GM19239 (cell line): ENCODE results near the gene SLK.

ENCODE experiments used
- DNase-seq: peaks from one replicate; pipeline ENCODE4 v3.0.0; 2011; ENCODE audit warnings: low spot score; ENCODE audit not compliant: insufficient read length
- FAIRE-seq: peaks from 2 replicates; lab custom pipeline; 2011; peaks lifted over from hg19 to GRCh38; lab: Jason Lieb, UNC

Gene SLK

DNA sequence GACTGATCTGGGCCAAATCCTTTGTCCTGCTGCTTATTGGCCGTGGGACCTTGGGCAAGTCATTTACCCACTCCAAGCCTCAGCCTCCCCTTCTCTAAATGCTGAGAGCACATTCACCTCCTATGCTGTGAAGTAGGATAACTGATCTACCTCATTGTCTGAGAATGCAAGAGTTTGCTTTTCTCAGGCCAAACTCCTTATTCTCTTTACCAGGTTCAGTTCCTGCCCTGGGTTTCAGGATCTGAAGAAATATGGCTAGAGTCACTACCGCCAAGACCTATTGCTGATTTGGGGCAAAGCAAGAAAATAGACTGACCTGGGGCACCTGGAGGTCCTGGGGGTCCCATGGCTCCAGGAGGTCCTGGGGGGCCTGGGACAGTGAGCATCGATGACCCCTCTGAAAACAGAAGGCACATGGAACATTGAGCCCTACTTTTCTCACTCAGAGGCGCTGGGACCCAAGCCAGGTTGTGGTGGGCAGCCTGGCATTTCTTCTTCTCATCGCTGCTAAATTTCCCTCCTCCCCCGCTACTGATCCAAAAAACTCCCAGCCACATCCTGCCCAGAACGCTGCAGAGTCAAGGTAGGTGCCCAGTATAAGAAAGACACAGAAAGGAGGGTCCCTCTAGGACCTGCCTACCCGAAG is 76.4 kb downstream of the SLK start:
- FAIRE-seq (no peak), DNase-seq (no peak)

DNA sequence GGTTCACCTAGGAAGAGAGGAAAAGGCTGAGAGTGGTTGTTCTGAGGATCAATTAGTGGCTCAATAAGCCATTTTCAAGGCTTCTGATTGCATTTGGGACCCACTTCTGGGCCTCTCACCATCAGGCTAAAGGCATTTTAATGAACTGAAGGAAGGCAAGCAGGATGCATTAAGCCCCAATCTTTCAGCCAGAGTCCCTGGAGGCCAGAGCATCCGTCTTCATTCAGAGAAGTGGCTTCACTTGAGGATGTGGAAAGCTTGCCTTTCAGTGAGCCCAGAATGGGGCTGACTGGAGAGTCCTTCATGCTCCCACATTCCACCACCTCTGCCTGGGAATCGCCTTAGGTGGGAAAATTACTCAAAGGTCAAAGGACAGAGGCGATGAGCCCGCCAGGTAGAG is 76.9 kb downstream of the SLK start:
- no peak for FAIRE-seq
- no peak for DNase-seq

DNA sequence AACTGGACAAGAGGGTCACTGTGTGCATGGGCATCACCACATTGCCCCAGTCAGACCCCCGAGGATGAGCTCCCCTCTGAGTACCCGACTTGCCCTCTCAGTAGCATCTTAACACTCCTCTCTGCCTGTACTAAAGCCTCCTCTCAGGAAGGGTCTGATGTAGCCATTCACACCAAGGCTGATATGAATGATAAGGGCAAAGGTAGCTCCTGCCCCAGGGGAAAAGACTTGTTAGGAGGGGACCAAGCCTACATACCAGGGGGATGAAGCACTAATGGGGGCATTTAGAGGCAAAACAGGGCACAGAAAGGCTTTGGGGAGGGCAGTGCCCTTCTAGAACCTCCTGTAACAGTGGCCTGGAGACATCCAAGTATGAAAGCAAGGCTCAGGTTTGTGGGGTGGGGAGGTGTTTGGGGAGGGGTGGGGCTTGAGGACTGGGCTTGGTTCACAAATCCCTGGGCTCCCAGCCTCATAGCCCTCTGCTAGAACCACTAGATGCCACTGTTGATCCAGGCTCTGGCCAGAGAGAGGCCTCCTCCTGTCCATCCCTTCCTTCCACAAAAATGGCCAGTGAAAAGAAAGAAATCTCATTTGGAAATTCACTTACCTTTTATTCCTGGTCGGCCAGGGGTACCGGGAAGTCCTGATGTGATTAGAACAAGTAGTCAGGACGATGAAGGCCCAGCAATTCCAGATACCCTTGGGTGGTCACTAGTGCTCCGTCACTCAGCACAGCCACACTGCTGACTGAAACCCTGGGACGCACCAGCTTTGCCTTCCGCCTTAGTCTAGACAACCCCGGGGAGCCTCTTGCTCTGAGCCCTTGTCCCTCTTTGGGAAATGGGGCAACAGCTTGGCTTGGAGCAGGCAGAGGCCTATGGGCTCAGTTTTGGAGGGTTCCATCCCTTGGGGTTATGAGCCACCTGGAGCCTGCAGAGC is 78.5 kb downstream of the SLK start:
- DNase-seq (no peak), FAIRE-seq (no peak)

DNA sequence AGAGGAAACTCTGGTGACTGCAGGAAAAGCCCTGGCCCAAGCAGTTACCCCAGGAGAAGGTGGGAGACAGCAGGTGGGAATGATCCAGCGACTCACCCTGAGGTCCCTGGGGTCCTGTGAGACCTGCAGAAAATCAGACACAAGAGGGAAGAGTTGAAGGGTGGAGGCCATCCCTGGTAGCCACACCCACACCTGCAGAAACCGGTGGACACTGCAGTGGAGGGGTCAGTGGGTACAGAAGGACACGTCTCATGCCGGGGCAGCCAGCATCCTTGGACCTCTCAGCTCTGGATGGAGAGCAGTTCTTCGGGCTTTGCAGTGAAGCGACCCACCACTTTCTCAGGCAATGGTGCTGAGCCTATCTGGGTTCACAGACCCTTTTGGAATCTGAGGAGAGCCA is 79.7 kb downstream of the SLK start:
- FAIRE-seq (no peak), DNase-seq (no peak)

DNA sequence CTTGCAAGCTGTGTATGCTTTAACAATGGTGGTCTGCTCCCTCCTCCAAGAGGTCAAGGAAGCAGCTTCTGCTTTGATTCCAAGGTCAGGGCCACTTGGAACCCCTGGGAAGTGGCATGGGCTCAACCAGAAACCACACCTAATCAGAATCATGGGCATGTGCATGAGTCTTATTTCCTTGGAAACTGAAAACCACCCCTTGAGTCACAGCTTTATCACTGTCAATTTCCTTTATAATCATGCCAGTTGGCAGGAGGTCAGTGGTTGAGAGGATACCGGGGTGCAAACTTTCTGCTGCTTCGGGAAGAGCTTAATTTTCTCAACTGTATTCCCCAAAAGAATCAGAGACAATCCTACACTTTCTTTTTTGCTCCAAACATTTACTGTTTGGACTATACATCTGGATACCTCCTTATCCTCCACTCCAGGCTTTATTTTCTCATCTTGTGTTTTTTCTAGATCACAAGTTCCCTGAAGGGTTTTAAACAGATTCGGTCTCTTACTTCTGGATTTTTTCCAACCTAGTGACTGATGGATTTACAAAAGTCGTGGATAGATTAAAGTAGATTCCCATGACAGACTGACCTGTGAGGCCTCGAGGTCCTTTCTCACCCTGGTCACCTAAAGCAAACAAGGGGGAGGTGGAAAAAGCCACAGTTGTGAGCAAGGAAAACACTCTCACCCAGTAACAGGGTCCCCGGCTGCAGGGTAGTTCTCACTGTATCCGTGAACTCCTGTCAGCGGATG is 82.7 kb downstream of the SLK start:
- DNase-seq (no peak), FAIRE-seq (no peak)

DNA sequence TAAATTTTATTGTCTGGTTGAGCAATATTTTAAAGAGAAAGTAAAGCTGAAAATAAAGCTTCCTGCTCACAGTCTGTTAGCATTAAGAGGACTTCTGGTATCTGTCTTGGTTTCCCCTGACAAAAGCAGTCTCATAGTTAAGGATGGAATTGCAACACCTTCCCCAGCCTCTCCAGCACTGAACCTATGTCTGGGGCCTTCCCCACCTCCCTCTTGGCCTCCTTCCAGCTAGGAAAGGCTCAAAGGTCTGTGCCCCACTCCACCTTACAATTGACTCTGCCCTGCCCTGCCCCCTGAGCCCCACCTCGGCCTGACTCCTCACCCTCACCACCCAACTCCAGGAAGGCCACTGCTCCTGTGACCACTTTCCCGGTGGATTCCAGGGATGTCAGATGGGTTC is 85.5 kb downstream of the SLK start:
- no peak for DNase-seq
- FAIRE-seq = no peak

DNA sequence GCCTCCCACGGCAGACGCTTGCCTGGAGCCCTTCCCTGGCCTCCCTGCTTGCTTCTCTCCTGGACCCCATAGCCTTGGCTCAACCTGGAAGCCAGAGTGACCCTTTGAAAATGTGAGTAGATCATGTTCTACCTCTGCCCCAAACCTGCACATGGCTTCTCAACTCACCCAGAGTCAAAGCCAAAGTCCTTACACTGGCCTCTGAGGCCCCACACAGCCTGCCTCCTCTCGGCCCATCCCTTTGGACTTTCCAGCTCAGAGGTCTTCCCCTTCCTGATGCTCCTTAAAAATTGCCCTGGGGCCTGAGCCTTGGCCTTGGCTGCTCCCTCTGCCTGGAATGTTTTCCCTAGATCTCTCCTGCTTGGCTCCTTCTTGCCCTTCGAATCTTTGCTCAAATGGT is 86.3 kb downstream of the SLK start:
- DNase-seq (no peak), FAIRE-seq (no peak)

DNA sequence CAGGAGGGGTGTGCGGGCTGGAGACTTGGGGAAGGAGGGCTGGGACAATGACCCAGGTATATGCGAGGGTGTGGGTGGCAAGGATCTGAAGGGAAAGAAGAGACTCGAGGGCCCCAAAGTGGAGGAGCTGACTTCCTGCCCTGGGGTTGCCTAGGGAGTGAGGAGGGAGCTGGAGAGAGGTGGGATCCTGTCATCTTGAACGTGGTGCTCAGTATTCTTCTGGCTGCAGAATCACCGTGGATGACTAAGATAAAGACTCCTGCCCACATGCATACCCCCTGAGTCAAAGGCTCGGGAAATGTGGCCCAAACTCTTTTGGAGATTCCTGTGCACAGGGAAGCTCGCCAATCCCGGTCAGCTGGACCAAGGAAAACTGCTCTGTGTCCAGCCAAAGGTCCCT is 87.5 kb downstream of the SLK start:
- FAIRE-seq (no peak), DNase-seq (no peak)

DNA sequence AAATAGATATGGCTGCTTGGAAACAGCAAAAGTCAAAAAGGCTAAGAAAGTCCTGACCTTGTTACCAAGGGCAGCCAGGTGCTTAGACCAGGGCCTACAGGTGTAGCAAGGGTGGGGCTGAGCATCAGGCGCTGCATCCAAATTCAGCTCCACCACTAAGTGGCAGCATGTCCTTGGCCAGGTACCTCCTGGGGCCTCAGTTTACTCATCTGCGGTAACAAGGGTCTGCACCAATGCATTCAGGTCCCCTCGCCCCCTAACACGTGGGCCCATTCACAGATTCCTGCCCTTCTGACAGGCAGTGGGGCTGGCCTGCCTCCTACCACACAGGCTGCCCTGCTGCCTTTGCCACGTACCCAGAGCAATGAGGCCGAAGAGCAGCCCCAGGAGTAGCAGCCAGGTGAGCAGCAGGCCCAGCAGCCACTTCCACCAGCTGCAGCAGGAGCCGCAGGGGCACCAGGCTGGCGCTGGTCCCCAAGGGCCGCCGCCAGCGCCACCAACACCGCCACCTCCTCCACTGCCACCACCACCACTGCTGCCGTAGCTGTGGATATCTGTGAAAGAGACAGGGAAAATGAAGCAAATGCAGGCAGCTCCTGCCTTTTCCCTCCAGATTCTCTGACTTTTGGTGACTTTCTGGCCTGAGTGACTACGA is 89.8 kb downstream of the SLK start:
- FAIRE-seq (no peak), DNase-seq (no peak)

DNA sequence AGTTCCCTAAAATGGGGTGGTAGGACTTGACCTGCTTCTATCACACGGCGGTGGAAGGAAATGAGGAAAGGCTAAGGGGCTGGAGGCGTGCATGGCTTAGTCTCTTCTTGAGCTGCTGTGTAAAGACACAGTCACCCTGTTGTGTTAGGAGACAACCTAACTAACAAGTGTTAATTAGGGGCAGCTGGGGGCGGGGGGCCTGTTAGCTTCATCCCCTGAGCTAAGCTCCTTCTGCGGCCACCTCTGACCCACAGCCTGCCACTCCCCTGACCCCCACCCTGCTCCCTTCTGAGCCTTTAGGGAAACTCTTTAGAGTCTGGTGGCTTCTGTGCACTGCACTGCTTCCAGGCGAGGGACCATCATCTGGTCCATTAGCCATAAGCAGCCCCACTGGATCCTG is 90.8 kb downstream of the SLK start:
- FAIRE-seq (no peak), DNase-seq (no peak)

DNA sequence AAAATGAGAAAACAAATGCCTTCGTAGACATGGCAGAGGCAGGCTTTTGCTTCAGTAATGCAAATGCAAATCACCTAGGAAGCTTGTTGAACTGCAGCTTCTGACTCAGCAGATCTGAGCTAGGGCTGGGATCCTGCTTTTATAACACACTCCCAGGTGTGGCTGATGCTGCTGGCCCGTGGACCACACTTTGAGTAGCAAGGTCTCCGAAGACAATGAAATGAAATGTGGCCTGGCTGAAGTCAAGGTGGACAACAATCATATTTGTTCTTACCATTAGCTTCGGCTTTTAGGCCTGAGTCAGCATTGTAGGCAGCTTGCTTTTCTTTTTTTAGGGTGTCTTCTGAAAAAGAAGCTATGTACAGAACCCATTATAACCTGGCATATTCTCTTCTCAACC is 92.4 kb downstream of the SLK start:
- DNase-seq (no peak), FAIRE-seq (no peak)

DNA sequence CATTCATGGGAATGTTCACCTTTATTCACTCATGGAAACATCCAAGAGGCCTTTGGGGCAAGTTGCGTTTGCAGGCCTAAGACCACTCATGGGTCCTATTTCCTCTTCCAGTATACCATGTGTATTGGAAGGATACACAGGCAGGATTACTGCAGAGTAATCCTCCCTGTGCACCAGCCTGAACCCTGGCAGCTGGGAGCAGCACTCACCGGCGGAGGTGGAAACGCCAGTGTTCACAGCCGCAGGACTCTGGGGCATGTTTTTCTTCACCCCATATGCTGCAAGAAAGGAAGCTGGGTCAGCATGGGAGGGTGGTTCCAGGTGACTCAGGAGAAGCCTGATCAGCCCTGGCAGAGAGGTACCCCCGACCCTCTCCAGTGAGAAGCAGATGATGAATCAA is 94.3 kb downstream of the SLK start:
- FAIRE-seq (no peak), DNase-seq (no peak)

DNA sequence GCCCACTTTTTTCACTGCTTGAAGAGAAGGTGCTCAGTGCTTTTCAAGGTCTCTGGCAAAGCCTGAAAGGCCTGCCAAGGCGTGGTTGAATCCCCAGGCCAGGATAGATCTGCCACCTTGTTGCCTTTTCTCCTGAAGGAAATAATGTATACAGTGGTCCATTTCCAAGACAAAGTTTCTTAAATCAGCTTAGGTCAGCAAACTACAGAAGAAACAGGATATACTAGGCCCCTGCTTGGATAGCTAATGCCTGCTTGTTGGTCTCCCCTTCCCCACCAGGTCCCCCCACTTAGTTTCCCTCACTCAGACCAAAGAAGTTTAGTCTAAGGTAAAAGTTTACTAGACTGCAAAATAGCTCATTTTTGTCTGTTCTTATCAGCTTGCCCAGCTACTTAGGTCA is 98.8 kb downstream of the SLK start:
- FAIRE-seq (no peak), DNase-seq (no peak)

DNA sequence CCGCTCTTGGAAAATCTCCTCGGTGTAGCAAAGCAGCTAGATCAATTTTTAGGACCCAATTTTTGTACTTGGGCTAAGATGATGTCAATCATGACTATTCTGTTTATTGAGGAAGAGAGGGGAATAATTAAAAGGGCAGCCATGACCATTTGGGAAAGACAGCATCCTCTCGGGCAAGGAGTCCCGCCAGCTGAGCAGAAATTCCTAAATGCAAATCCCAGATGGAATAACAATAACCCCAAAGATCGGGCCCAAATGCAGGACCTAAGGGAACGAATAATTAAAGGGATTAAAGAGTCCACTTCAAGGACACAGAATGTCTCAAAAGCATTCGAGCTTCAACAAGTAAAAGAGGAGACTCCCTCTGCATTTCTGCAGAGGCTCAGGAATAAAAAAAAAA is 100.0 kb downstream of the SLK start:
- no peak for DNase-seq
- FAIRE-seq = no peak

DNA sequence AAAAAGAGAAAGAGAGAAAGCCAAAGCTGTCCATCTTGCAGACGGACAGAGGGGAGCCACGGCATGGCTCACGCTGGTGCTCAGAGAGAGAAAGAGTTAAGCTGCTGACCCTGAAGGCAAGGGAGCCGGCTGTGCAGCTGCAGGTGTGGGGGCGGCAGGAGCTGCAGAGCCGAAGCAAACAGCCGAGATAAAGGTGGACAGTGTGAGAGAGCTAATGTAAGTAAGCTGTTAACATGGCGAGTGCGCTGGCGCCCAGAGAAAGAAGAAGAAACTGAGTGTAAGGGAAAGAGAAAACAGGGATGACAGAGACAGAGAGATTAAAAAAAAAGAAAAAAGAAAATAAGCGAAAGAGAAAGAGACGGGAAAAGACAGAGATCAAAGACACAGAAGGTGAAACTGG is 100.6 kb downstream of the SLK start:
- DNase-seq (no peak), FAIRE-seq (no peak)

DNA sequence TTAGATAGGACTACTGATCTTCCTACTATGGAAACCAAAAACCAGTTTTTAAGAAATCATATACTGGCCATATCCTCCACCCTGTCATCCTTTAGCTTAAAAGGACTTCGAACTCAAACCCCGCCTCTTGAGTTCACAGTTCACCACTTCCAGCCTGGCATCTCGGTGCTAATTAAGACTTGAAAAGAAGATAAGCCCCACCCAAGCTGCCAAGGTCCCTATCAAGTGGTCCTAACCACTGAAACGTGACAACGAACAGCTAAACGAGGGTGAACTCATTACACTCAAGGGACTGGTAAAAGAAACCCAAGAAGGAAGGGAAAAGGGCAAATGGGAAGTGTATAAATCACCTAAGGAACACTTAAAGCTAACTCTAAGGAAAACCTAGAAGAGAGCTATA is 102.7 kb downstream of the SLK start:
- FAIRE-seq (no peak), DNase-seq (no peak)

DNA sequence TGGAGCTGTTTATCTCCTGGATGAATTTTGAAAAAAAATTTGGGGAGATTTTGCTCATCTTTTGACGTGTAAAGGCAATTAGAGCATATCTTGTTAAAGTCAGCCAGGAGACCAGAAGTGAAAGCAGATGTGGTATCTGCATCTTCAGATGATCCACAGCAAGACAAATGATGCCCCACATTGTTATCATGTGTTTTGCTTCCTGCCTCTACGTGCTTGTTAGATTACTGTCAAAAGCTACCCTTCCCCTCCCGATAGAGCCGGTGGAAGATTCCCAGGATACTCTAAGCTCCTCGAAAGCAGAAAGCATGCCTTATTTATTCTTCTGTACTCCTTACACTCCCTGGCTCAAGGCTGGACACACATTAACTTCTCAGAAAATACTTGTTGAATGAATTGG is 105.8 kb downstream of the SLK start:
- FAIRE-seq = no peak
- DNase-seq = no peak

DNA sequence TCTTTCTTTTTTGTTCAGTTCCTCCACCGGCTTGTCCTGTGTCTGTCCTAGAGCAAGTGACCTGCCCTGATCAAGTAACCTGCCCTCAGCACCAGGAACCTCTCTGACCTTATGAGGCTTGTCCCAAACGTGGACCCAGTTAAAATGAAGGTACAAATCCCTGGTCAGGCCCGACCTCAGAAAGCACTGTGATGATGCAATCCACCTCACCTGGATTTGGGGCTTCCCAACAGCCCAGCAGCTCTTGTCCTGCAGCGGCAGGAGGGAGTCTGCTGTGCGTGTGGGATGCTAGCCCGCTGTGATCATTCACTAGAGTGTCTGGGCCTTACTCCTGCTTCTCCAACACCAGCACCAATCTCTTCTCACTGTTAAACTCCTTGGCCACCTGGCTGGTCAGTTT is 107.6 kb downstream of the SLK start:
- DNase-seq (no peak), FAIRE-seq (no peak)

DNA sequence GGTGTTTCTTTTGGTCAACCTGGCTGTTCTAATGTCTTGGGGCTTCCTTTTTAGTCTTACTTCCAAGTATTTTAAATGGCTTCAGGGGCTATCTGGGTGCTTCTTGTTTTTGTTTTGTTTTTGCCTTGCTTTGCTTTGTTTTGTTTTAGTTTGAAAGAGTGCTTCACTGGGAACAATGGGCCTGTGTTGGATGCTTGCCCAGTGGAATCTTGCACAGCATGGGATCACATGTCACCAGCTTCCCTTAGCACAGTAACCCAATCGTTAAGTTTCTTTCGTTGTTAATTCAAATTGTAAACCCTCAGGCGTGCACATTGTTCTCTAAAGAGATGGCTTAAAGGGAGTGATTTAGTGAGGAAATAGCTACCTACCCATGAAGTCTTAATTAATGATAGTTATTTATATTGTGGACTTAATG is 109.8 kb downstream of the SLK start:
- no peak for FAIRE-seq
- DNase-seq = no peak

DNA sequence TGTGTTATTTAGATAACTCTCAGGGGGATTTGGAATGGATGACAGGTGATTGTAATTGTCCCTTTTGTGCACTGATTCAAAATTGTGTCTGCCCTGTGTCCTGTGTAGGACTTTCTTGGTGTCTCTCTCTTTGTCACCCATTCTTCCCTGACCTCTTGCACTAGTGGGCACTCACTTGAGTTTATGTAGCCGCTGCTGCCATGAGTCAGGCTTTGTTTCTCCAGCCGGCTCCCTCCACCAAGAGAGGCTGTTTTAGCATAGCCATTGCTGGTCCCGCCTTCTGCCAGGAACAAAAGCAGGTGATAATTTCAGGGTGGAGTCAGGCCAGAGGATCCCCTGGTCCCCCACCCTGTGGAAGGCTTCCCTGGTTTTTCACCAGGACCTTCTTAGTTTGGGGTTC is 110.3 kb downstream of the SLK start:
- FAIRE-seq = no peak
- DNase-seq = no peak

DNA sequence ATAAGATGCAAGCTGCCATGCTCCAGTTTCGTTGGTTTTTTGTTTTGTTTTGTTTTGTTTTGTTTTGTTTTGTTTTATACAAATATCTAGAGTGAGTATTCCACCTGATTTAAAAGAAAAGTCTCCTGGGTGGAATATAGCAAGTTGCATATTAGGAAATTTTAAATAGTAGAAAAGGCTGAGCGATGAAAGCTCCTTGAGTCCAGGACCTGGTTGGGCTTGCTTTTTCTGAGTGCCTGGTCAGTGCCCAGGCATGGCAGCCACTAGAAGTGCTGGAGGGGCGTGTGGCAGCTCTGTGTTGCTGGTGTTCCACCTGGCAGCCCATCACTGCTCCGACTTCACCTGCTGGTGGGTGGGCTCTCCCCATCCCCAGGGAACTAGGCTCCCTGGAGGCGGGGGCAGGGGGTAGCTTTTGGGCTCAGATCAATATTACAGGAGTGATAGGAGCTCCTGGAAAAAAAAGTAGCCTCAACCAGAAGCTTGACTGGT is 110.8 kb downstream of the SLK start:
- no peak for FAIRE-seq
- no peak for DNase-seq
